Retinal pigment epithelial cell (primary cell): ENCODE data around the gene FMN2.

Experiments used
- DNase-seq: peaks from one replicate; pipeline ENCODE4 v3.0.0-alpha.2; 2010; ENCODE audit warnings: low read depth
- H3K4me3 ChIP-seq: 2 replicates; pipeline ENCODE4 v1.5.1; 2011; ENCODE audit warnings: mild to moderate bottlenecking, low read length, control low read depth, moderate library complexity
- CTCF ChIP-seq: conservative IDR thresholded peaks from 2 replicates; pipeline ENCODE4 v1.5.1; 2011; ENCODE audit warnings: low read depth, low read length, control low read depth, inconsistent platforms

Gene FMN2

GRCh38 chr1:240190881-240191401 lies 99.3 kb downstream of the FMN2 start:
- peak; percentile 61 for TF ChIP-seq CTCF
- H3K4me3 ChIP-seq: peak overlapping the region; percentile 7
- peak; percentile 69 for DNase-seq

- DNase-seq: no peak
- no peak overlapping the region for H3K4me3 ChIP-seq
- TF ChIP-seq CTCF: no peak
These were observed 101.2 kb downstream of the FMN2 start for GRCh38 chr1:240192851-240193250.

- TF ChIP-seq CTCF: no peak
- H3K4me3 ChIP-seq: no peak overlapping the region
- DNase-seq: no peak
These were observed 102.0 kb downstream of the FMN2 start for GRCh38 chr1:240193679-240194078.

GRCh38 chr1:240194120-240194519 lies 102.4 kb downstream of the FMN2 start:
- DNase-seq: no peak
- no peak for TF ChIP-seq CTCF
- no peak overlapping the region for H3K4me3 ChIP-seq

GRCh38 chr1:240198376-240198775 lies 106.7 kb downstream of the FMN2 start:
- TF ChIP-seq CTCF: no peak
- DNase-seq: no peak
- no peak overlapping the region for H3K4me3 ChIP-seq

- DNase-seq: no peak
- no peak overlapping the region for H3K4me3 ChIP-seq
- no peak for TF ChIP-seq CTCF
These were observed 108.3 kb downstream of the FMN2 start for GRCh38 chr1:240199758-240200645.

- TF ChIP-seq CTCF: no peak
- no peak overlapping the region for H3K4me3 ChIP-seq
- no peak for DNase-seq
These were observed 110.2 kb downstream of the FMN2 start for GRCh38 chr1:240201931-240202330.
